Stimulated activated CD4-positive, alpha-beta T cell treated with anti-CD3 and anti-CD28 coated beads, TNF-alpha, amount 100 ng/mL, for 24 hours (primary cell): Measurements from ENCODE around the gene ANKRD23.
"Not testable (repeated sequence)": the region's sequence is repeated elsewhere in the genome, so short reads cannot be mapped to it uniquely, and the experiment has no call there.

ENCODE experiments used
- DNase-seq, 3 experiments: peaks; one replicate each; pipeline ENCODE4 v3.0.0-alpha.2; 2020; ENCODE audit warnings: low read depth in 3 of 3

Gene ANKRD23

DNA sequence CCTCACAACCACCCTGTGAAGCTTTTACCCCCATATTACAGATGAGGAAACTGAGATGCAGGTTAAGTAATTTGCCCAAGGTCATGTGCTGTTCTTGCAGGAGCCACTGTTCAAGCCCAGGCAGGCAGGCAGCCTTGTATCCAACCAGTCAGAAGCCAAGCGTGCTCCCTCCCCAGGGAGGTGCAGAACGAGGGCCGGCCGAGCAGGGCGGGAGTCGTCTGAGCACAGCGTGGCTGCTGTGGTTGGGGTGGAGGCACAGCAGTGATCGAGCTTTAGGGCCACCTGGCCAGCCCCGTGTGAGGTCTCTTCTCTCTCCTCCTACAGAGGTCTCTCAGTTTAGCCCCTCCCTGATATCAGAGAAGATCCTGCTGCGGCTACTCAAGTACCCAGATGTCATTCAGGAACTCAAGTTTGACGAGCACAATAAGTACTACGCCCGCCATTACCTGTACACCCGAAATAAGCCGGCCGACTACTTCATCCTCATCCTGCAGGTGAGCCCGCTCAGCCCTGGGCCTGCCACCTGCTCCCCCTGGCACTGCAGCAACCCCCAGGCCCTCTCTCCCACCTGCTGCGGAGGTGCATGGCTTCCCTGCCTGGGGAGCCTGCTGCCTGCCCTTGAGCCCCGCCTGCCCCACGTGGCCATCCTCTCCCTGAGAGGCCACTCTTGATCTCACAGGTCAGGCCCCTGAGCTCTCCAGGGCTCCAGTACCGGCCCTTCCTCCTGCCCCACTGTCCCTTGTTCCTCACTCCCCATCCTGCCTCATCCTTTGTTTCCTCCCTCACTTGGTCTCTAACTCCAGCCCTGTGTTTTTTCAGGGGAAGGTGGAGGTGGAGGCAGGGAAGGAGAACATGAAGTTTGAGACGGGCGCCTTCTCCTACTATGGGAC lies 44.8 kb downstream of the ANKRD23 start:
- no peak for DNase-seq

DNA sequence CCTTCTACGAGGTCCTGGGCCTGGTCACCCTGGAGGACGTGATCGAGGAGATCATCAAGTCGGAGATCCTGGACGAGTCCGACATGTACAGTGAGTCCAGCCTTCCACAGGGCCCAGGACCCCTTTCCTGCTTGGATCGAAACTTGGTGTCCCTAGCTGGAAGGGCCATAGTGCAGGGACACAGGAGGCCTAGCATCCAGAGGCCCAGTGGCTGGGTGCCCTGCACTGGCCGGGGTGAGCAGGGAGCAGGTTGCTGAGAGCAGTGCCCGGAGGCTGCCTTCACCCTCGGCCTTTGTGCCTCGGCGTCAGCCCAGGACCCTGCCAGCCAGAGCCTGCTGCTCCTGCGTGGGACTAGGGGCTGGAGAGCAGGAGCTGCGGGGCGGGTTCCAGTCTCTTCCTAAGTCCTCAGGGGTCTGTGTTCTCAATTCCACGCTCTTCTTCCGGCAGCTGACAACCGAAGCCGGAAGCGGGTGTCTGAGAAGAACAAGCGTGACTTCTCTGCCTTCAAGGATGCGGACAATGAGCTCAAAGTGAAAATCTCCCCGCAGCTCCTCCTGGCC lies 46.7 kb downstream of the ANKRD23 start:
- DNase-seq, result no peak

DNA sequence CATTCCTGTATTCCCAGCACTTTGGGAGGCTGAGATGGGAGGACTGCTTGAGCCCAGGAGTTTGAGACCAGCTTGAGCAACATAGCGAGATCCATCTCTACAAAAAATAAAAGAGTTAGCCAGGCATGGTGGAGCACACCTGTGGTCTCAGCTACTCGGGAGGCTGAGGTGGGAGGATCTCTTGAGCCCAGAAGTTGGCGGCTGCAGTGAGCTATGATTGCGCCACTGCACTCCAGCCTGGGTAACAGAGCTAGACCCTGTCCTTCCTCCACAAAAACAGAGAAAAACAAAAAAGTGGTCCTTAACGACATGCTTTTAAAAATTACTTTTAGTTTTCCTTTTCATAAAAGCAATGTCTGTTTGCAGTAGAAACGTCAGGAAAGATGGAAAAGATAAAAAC lies 47.3 kb downstream of the ANKRD23 start:
- not testable (repeated sequence) for DNase-seq

DNA sequence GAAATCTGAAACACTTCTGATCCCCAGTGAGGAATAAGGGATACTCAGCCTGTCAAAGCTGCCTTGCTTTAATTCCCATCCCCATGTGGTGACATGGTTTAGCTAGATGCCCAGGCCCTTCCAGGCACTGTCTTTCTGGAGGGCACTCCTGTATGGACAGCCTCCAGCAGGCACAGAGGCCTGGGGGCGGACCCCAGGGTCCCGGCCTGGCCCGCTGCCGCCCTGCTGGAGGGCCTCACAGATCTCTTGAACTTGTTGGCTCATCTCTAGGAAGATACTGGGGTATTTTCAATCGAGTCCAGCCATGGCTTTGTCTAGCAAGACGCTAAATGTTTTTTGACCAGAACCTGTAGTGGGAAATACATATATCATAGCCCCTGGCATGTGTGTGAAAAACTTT lies 48.7 kb downstream of the ANKRD23 start:
- DNase-seq, result no peak

DNA sequence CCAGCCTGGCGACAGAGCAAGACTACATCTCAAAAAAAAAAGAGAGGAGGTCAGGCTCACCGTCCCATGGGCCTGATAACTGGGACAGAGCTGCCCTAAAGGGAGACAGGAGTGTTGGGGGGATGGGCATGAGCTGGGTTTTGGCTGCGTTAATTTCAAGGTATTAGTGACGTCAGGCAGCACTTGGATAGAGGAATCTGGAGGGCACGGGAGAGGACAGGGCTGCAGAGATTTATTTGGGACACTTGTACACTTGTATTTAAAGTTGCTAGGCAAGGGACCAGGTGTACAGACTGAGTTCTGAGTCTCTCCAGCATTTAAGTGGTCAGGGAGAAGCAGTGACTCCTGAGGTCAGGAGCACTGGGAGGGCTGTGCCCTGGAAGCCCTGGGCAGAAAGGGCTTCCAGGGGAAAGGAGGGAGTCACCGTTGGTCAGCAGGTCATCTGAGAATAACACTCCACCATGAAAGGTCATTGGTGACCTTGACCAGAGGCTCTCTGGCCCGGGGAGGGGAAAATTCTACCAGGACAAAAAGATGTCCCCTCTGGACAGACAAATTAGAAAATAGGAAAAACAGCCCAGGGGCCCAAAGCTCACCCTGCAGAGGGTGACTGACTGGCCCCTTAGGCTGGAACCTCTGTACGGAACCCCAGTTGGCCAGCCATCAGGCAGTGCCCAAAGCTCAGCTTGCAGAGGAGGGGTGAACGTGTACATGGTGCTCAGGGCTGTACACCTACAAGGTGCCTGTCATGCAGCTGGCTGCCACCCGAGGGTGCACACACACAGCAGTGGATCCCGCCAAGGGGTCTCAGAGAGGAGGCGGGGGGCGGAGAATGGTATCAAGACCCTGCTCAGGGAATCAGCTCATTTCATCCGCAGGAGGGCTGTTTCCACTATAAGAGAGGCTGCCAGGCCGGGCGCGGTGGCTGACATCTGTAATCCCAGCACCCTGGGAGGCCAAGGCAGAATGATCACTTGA lies 50.8 kb downstream of the ANKRD23 start:
- DNase-seq, result no peak

DNA sequence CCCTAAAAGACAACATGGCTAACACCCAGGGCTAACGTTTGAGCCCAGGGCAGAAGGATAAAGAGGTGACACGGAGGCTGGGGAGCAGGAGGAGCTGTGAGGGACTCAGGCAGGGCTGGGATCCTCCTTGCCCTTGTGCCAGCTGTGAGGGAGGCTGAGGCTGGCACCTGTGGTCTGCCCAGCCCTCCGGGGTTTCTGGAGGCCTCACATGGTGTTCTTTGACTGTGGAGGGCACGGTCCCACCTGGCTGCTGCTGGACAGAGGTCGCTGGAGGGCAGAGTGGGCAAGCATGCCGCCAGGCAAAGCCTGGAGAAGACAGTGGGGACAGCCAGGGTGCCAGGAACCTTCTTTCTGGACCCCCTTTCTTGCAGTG lies 54.6 kb downstream of the ANKRD23 start:
- no peak for DNase-seq

DNA sequence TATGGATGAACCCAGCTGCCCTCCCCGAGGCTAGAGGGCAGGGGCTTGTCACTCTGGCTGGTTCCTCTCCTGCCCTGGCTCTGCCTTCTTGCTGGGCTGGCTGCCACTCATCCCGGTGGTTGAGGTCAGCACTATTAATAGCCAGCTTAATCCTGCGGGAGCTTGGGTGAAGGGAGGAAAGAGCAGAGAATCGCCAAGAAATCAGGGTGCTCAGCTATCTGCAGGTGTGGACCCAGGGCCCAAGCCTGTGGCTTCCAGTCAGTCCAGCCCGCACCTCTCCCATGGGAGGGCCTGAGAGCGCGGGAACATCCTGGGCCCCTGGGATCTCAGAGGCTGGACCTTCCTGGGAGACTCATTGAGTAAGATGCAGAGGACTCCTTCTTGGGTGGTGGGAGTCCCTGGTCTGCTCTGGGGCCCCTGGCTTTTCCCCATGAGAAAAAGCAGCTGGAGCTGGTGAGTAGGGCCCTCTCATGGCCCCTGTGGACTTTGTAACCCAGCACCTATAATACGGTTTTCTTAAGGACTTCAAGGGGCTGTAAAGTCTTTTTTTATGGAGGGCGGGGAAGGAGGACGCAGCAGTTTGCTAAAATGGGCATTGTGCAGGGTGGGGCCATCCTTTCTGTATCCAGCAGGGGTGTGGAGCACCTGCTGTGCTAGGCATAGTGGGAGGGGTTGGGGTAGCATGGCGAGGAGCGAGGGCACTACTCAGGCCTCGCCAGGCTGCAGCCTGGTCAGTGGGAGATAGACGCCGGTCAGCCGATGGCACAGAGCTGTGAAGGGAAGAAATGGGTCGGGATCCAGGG lies 55.2 kb downstream of the ANKRD23 start:
- no peak for DNase-seq
